Neural cell (in vitro differentiated cells): ENCODE results near the gene ATP11A.

Experiments
- EP300 ChIP-seq: fragments of 450-650 bp; conservative IDR thresholded peaks from 2 replicates; pipeline ENCODE4 v1.6.1; 2014; ENCODE audit warnings: antibody characterized with exemption, mild to moderate bottlenecking, moderate library complexity; ENCODE audit not compliant: poor library complexity, severe bottlenecking
- EZH2 ChIP-seq: fragments of 200-600, 300-800 bp; shearing (Covaris generic), sonication (generic); IDR thresholded peaks from 2 replicates; pipeline ENCODE4 v1.6.1; 2014; ENCODE audit warnings: antibody characterized with exemption, low read length, borderline replicate concordance, mild to moderate bottlenecking; ENCODE audit not compliant: insufficient read depth, poor library complexity, severe bottlenecking
- POLR2AphosphoS5 ChIP-seq: IDR thresholded peaks from 2 replicates; pipeline ENCODE4 v1.6.1; 2012
- TAF1 ChIP-seq: IDR thresholded peaks from 2 replicates; pipeline ENCODE4 v1.6.1; 2012; ENCODE audit warnings: low read depth
- TF ChIP-seq, protein P1 (sequence below): fragments of 450-650 bp; IDR thresholded peaks from 2 replicates; pipeline ENCODE4 v1.5.1; 2014; ENCODE audit warnings: antibody characterized with exemption, mild to moderate bottlenecking, moderate library complexity; ENCODE audit not compliant: poor library complexity, severe bottlenecking

DNA sequence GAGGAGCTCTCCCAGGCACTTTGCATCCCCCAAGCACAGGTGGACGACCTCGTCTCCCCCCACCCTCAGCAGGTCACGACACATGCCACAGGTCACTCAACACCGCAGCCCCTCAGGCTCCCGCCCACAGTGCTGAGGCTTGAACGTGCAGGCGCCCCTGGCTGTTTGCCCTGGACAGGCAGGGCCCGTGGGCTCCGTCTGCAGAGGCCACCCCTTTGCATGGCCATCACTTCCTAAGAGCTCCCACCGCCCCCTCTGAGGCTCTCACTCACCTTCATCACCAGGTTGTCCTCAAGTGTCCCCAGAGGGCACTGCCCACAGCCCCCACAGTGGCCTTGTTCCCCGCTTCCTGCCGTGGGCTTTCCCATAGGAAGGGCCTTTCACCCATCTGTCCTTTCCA is 147.1 kb downstream of the ATP11A start:
- TF ChIP-seq, protein P1, sequence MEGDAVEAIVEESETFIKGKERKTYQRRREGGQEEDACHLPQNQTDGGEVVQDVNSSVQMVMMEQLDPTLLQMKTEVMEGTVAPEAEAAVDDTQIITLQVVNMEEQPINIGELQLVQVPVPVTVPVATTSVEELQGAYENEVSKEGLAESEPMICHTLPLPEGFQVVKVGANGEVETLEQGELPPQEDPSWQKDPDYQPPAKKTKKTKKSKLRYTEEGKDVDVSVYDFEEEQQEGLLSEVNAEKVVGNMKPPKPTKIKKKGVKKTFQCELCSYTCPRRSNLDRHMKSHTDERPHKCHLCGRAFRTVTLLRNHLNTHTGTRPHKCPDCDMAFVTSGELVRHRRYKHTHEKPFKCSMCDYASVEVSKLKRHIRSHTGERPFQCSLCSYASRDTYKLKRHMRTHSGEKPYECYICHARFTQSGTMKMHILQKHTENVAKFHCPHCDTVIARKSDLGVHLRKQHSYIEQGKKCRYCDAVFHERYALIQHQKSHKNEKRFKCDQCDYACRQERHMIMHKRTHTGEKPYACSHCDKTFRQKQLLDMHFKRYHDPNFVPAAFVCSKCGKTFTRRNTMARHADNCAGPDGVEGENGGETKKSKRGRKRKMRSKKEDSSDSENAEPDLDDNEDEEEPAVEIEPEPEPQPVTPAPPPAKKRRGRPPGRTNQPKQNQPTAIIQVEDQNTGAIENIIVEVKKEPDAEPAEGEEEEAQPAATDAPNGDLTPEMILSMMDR = no peak
- TF ChIP-seq POLR2AphosphoS5 (no peak), TAF1 (no peak), EP300 (no peak), EZH2 (no peak)
